K562 (cell line): ENCODE results near the gene NUP62. TPM values are rescaled to one million over a fixed set of nuclear protein-coding genes. Genes with fewer than 3 reads are reported as not detected.

Source experiments
- ATAC-seq: fragments of 200-7000 bp; cut with Tn5 transposase; 3 replicates; pipeline ENCODE4 v1.9.1; 2020; ENCODE audit warnings: moderate library complexity
- BruUV-seq: library from RNA; stranded (reverse); fragments of 400-500 nt; replicated peaks from 2 replicates; lab custom pipeline; 2021; lab: Mats Ljungman, UMichigan
- CTCF ChIA-PET: fragments of 300-600 bp; formaldehyde crosslinking; extraction: SDS; loops from one replicate; lab custom pipeline; 2021; ENCODE audit warnings: low intra/inter-chr PET ratio; lab: Yijun Ruan, JAX
- POLR2A ChIA-PET: fragments of 300-600, 350-650 bp; sonication (Branson Sonifier 250); formaldehyde crosslinking; extraction: SDS; loops from one replicate; lab custom pipeline; 2021; ENCODE audit warnings: antibody characterized with exemption, inconsistent platforms; lab: Yijun Ruan, JAX
- DNase-seq, 4 experiments: peaks; one replicate each; pipeline versions ENCODE4 v3.0.0 to v3.0.0-alpha.2; 2011 to 2018; ENCODE audit warnings: low spot score in 3 of 4, mixed read lengths in 3 of 4; ENCODE audit errors: extremely low read depth in 1 of 4
- FAIRE-seq: peaks from 2 replicates; lab custom pipeline; 2011; peaks lifted over from hg19 to GRCh38; lab: Jason Lieb, UNC
- H2AFZ ChIP-seq: 2 replicates; pipeline ENCODE4 v1.6.0; 2011; ENCODE audit warnings: low read depth, low read length, control low read depth, inconsistent platforms
- H3K27ac ChIP-seq: fragments of 200-600 bp; 3 replicates; pipeline ENCODE4 v1.8.0; 2011; ENCODE audit warnings: low read depth, mild to moderate bottlenecking, control low read depth, inconsistent platforms, low read length, moderate library complexity, mixed read lengths; ENCODE audit errors: extremely low read depth
- H3K27me3 ChIP-seq, 2 experiments: fragments of 300-600 bp in 1 of 2; 2 replicates in 1 of 2; 3 replicates in 1 of 2; pipeline versions ENCODE4 v1.6.0 to v1.8.0; 2011; ENCODE audit warnings: inconsistent platforms in 2 of 2, low read length in 2 of 2, mild to moderate bottlenecking in 1 of 2, mixed read lengths in 1 of 2, moderate library complexity in 1 of 2; ENCODE audit not compliant: control insufficient read depth in 2 of 2, insufficient read depth in 2 of 2
- H3K36me3 ChIP-seq: fragments of 300-600 bp; 3 replicates; pipeline ENCODE4 v1.8.0; 2011; ENCODE audit warnings: mild to moderate bottlenecking, low read length, inconsistent platforms; ENCODE audit not compliant: control insufficient read depth, insufficient read depth
- H3K4me1 ChIP-seq, 2 experiments: fragments of 200-600 bp in 1 of 2; replicated peaks in 1 of 2; 2 replicates in 1 of 2; 3 replicates in 1 of 2; pipeline versions ENCODE4 v1.5.1 to v1.8.0; 2011; ENCODE audit warnings: inconsistent platforms in 2 of 2, low read length in 2 of 2, mild to moderate bottlenecking in 1 of 2, mixed read lengths in 1 of 2, moderate library complexity in 1 of 2; ENCODE audit not compliant: control insufficient read depth in 2 of 2, insufficient read depth in 2 of 2
- H3K4me2 ChIP-seq: 2 replicates; pipeline ENCODE4 v1.6.1; 2011; ENCODE audit warnings: low read length, control low read depth, inconsistent platforms, mixed read lengths; ENCODE audit not compliant: insufficient read depth
- H3K4me3 ChIP-seq: fragments of 200-600 bp; sonication (generic), shearing (Covaris generic); 2 replicates; pipeline ENCODE4 v1.5.1; 2016; ENCODE audit warnings: control low read depth, inconsistent platforms
- H3K79me2 ChIP-seq: fragments of 200-600 bp; 3 replicates; pipeline ENCODE4 v1.8.0; 2011; ENCODE audit warnings: low read length, inconsistent platforms; ENCODE audit not compliant: control insufficient read depth, insufficient read depth
- H3K9ac ChIP-seq, 2 experiments: 2 replicates each; pipeline versions ENCODE4 v1.6.0 to v1.6.1; 2011; ENCODE audit warnings: low read depth in 2 of 2, low read length in 2 of 2, control low read depth in 1 of 2, inconsistent platforms in 1 of 2, mild to moderate bottlenecking in 1 of 2, mixed read lengths in 1 of 2; ENCODE audit not compliant: insufficient read depth in 1 of 2
- H3K9me1 ChIP-seq: one replicate; pipeline ENCODE4 v1.6.0; 2011; ENCODE audit warnings: inconsistent platforms, mild to moderate bottlenecking, low read length, moderate library complexity; ENCODE audit not compliant: control insufficient read depth, insufficient read depth
- H3K9me3 ChIP-seq: replicated peaks from 2 replicates; pipeline ENCODE4 v1.5.1; 2011; ENCODE audit warnings: low read depth, low read length, inconsistent platforms; ENCODE audit not compliant: control insufficient read depth, insufficient read depth
- H4K20me1 ChIP-seq: replicated peaks from 2 replicates; pipeline ENCODE4 v1.6.1; 2011; ENCODE audit warnings: low read length, inconsistent platforms, mixed read lengths; ENCODE audit not compliant: control insufficient read depth, insufficient read depth
- DDX20 ChIP-seq: fragments of 450-650 bp; IDR thresholded peaks from 2 replicates; pipeline ENCODE4 v1.6.1; 2016; ENCODE audit warnings: missing genetic modification characterization, low read depth, mild to moderate bottlenecking, missing compliant biosample characterization, moderate library complexity
- EHMT2 ChIP-seq: fragments of 450-650 bp; IDR thresholded peaks from 2 replicates; pipeline ENCODE4 v1.6.1; 2018; ENCODE audit warnings: antibody characterized with exemption
- ELF1 ChIP-seq: fragments of 200-800 bp; sonication (Bioruptor generic); IDR thresholded peaks from 2 replicates; pipeline ENCODE4 v1.6.1; 2016; ENCODE audit warnings: missing genetic modification characterization, missing compliant biosample characterization
- FOXM1 ChIP-seq, 2 experiments: fragments of 450-650 bp in 1 of 2; sonication (generic) in 1 of 2; formaldehyde crosslinking in 1 of 2; IDR thresholded peaks; 2 replicates each; pipeline versions ENCODE4 v1.6.1 to v1.9.0; 2017 to 2022; ENCODE audit warnings: low read depth in 2 of 2, mild to moderate bottlenecking in 2 of 2, missing genetic modification reagents in 1 of 2, moderate library complexity in 1 of 2
- MTA1 ChIP-seq: fragments of 450-650 bp; IDR thresholded peaks from 2 replicates; pipeline ENCODE4 v1.6.1; 2017; ENCODE audit warnings: borderline replicate concordance
- NELFE ChIP-seq: IDR thresholded peaks from 2 replicates; pipeline ENCODE4 v1.6.1; 2011; ENCODE audit warnings: mild to moderate bottlenecking; ENCODE audit not compliant: insufficient read depth, insufficient read length
- NFE2 ChIP-seq: IDR thresholded peaks from 2 replicates; pipeline ENCODE4 v1.6.1; 2014; ENCODE audit warnings: antibody characterized with exemption, low read depth
- NONO ChIP-seq, 2 experiments: fragments of 200-400 bp in 1 of 2; fragments of 450-650 bp in 1 of 2; formaldehyde crosslinking in 1 of 2; IDR thresholded peaks; 2 replicates each; pipeline ENCODE4 v1.6.1; 2017; ENCODE audit warnings: low read depth in 2 of 2, mild to moderate bottlenecking in 2 of 2, moderate library complexity in 2 of 2, low read length in 1 of 2
- NR2F6 ChIP-seq: fragments of 450-650 bp; formaldehyde crosslinking; IDR thresholded peaks from 2 replicates; pipeline ENCODE4 v1.4.0; 2020; ENCODE audit warnings: mild to moderate bottlenecking
- POLR3G ChIP-seq: IDR thresholded peaks from 2 replicates; pipeline ENCODE4 v1.6.1; 2011; ENCODE audit not compliant: insufficient read length, insufficient replicate concordance; ENCODE audit errors: extremely low read depth
- SIRT6 ChIP-seq: IDR thresholded peaks from one replicate; pipeline ENCODE4 v1.6.1; 2012; ENCODE audit warnings: low read depth, mild to moderate bottlenecking, control low read depth, inconsistent platforms, low read length, moderate library complexity
- STAG1 ChIP-seq: sonication (generic); formaldehyde crosslinking; IDR thresholded peaks from 2 replicates; pipeline ENCODE4 v1.5.0; 2020; ENCODE audit warnings: missing genetic modification reagents, borderline replicate concordance
- TEAD2 ChIP-seq: fragments of 450-650 bp; IDR thresholded peaks from 2 replicates; pipeline ENCODE4 v1.6.1; 2016; ENCODE audit warnings: missing genetic modification characterization, control low read depth, missing compliant biosample characterization
- TFAM ChIP-seq: fragments of 250-450 bp; sonication (Bioruptor Pico); conservative IDR thresholded peaks from 2 replicates; pipeline ENCODE4 v1.5.0; 2021; ENCODE audit warnings: mild to moderate bottlenecking, moderate library complexity
- ZNF354B ChIP-seq: fragments of 250-450 bp; sonication (Bioruptor Pico); IDR thresholded peaks from 2 replicates; pipeline ENCODE4 v1.4.0; 2020
- ZNF644 ChIP-seq: fragments of 200-800 bp; sonication (Bioruptor generic); IDR thresholded peaks from 2 replicates; pipeline ENCODE4 v1.6.1; 2016; ENCODE audit warnings: low read depth, missing genetic modification characterization, missing compliant biosample characterization
- WGBS: fragments of 100-300 bp; shearing (Covaris generic); methylation state at CpG from one replicate; pipeline ENCODE4 v1.1.6; 2016; ENCODE audit warnings: low coverage, mixed read lengths; ENCODE audit not compliant: insufficient coverage; ENCODE audit errors: missing lambda C conversion rate; 5-methylcytosine and 5-hydroxymethylcytosine counted together
- in situ Hi-C: fragments of 300-500 bp; cut with MboI; formaldehyde crosslinking; loops from 4 replicates; pipeline ENCODE4 v1.15.0; 2018; ENCODE audit warnings: inconsistent platforms, mixed read lengths
- intact Hi-C: fragments of 100-400 bp; cut with micrococcal nuclease; formaldehyde crosslinking; loops from 2 replicates; pipeline ENCODE4 v1.14.2; 2022
- polyA plus RNA-seq, 8 experiments: library from polyadenylated mRNA; depleted of rRNA in 4 of 8; stranded (reverse) in 5 of 8; unstranded in 3 of 8; fragments of >200 nt; fragmentation: Nextera tagmentation in 2 of 8; fragmentation: Illumina TruSeq in 1 of 8; extraction: Ambion mirVana in 2 of 8; extraction: Trizol in 1 of 8; gene quantifications; 2 replicates each; pipeline versions ENCODE4 v1.2.1 to v1.2.3, GENCODE V29; 2011 to 2014; ENCODE audit warnings: inconsistent platforms in 1 of 8, missing spikeins in 1 of 8
- total RNA-seq, 7 experiments: library from RNA; depleted of rRNA in 6 of 7; stranded (reverse); fragments of >200 nt in 6 of 7; fragmentation: Illumina TruSeq in 2 of 7; extraction: Trizol in 2 of 7; gene quantifications; 2 replicates each; pipeline versions ENCODE4 v1.2.1 to v1.2.3, GENCODE V29; 2011 to 2021; ENCODE audit warnings: low replicate concordance in 1 of 7
- TF ChIP-seq, protein P1 (sequence below): fragments of 450-650 bp; IDR thresholded peaks from 2 replicates; pipeline ENCODE4 v1.6.1; 2018; ENCODE audit warnings: mild to moderate bottlenecking, low read depth; ENCODE audit not compliant: partially characterized antibody
- TF ChIP-seq, protein P2 (sequence below): sonication (generic); formaldehyde crosslinking; IDR thresholded peaks from 2 replicates; pipeline ENCODE4 v1.8.0; 2022; ENCODE audit warnings: mild to moderate bottlenecking, low read depth, missing genetic modification reagents
- TF ChIP-seq, protein P3 (sequence below): sonication (generic); formaldehyde crosslinking; IDR thresholded peaks from 2 replicates; pipeline ENCODE4 v1.8.1; 2023; ENCODE audit warnings: mild to moderate bottlenecking, missing genetic modification reagents

Gene NUP62
- total and polyA plus RNA-seq, 9 of the 15 experiments (the other 6 are each of a cell fraction or from before 2014, with no cell fraction given): 16.9 to 109 (median 66.0) TPM

DNA sequence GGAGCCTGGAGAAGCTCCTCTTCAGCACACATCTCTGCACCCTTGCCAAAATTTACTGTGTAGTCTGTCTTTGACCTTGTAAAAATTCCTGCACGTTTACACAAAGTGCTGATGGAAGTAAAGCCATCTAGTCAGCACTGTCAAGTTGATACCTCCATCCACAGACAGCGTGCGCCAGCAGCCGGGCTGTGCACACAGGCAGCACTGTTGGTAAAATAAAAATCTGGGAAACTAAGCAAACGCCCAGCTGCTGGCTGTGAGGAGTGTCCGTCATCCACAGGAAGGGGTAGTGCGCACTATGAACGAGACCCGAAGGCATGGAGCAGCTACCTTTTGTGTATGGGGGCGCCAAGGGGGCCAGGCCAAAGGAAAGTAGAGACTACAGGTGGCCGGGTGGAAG, 49.0 kb upstream of the NUP62 start:
- peaks cover 2% of the 10 kb centered on the region; the same call in 1 of the 3 replicates for H3K36me3 ChIP-seq
- intact Hi-C loops: no loop called here
- ATAC-seq: no peak
- ChIA-PET CTCF (no interaction called here), POLR2A (interaction anchor here (0.6 to 1.4 kb wide), 5 partner anchors 9 to 35 kb away, joined by 3 to 5 read pairs (median 3); no protein-coding TSS in a partner anchor)
- H4K20me1 ChIP-seq: no peaks in the 10 kb centered on the region; the same call in 1 of the 2 replicates
- TF ChIP-seq TFAM (CRISPR knock-in tag) (no peak), NR2F6 (CRISPR knock-in tag) (no peak), ELF1 (tag) (no peak), STAG1 (no peak), TEAD2 (tag) (no peak), ZNF644 (tag) (no peak), FOXM1 (IDR thresholded peaks at IDR 0.05; ENCODE audit: low read depth) (no peak), FOXM1 (CRISPR knock-in tag; IDR thresholded peaks at IDR 0.05; ENCODE audit: low read depth) (no peak), POLR3G (no peak), SIRT6 (no peak), MTA1 (no peak), ZNF354B (CRISPR knock-in tag) (no peak), DDX20 (tag) (no peak), NFE2 (no peak), NONO (IDR thresholded peaks at IDR 0.05; ENCODE audit: low read depth in 2 of 2, low read length in 1 of 2) (no peak), NELFE (no peak), EHMT2 (no peak)
- TF ChIP-seq, protein P1, sequence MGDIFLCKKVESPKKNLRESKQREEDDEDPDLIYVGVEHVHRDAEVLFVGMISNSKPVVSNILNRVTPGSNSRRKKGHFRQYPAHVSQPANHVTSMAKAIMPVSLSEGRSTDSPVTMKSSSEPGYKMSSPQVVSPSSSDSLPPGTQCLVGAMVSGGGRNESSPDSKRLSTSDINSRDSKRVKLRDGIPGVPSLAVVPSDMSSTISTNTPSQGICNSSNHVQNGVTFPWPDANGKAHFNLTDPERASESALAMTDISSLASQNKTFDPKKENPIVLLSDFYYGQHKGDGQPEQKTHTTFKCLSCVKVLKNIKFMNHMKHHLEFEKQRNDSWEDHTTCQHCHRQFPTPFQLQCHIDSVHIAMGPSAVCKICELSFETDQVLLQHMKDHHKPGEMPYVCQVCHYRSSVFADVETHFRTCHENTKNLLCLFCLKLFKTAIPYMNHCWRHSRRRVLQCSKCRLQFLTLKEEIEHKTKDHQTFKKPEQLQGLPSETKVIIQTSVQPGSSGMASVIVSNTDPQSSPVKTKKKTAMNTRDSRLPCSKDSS: no peak
- TF ChIP-seq, protein P2, sequence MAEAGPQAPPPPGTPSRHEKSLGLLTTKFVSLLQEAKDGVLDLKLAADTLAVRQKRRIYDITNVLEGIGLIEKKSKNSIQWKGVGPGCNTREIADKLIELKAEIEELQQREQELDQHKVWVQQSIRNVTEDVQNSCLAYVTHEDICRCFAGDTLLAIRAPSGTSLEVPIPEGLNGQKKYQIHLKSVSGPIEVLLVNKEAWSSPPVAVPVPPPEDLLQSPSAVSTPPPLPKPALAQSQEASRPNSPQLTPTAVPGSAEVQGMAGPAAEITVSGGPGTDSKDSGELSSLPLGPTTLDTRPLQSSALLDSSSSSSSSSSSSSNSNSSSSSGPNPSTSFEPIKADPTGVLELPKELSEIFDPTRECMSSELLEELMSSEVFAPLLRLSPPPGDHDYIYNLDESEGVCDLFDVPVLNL (CRISPR knock-in tag): no peak
- TF ChIP-seq, protein P3, sequence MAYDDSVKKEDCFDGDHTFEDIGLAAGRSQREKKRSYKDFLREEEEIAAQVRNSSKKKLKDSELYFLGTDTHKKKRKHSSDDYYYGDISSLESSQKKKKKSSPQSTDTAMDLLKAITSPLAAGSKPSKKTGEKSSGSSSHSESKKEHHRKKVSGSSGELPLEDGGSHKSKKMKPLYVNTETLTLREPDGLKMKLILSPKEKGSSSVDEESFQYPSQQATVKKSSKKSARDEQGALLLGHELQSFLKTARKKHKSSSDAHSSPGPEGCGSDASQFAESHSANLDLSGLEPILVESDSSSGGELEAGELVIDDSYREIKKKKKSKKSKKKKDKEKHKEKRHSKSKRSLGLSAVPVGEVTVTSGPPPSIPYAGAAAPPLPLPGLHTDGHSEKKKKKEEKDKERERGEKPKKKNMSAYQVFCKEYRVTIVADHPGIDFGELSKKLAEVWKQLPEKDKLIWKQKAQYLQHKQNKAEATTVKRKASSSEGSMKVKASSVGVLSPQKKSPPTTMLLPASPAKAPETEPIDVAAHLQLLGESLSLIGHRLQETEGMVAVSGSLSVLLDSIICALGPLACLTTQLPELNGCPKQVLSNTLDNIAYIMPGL (CRISPR knock-in tag): no peak
- BruUV-seq: no TSS peak
- no peaks in the 10 kb centered on the region for H3K9me3 ChIP-seq
- in situ Hi-C loops: loop anchor here (5.0 kb wide), 1 partner anchor 41 kb away; no protein-coding TSS in a partner anchor
- 0 out of 4 replicates have a peak overlapping the region, but pooled peaks of 1 of the 2 experiments have one; percentile 52 for H3K9ac ChIP-seq
- H3K4me3 ChIP-seq: no peak overlapping the region
- no peak for FAIRE-seq
- no peak for DNase-seq
- H3K27ac ChIP-seq: no peak overlapping the region
- no peak overlapping the region for H2AFZ ChIP-seq
- no peaks in the 10 kb centered on the region for H3K79me2 ChIP-seq
- no peaks in the 10 kb centered on the region for H3K27me3 ChIP-seq
- peaks cover 13 to 30% of the 10 kb centered on the region in 2 experiments; a peak in 4 of 5 replicates for H3K4me1 ChIP-seq
- peaks cover 5% of the 10 kb centered on the region for H3K9me1 ChIP-seq
- no peak overlapping the region for H3K4me2 ChIP-seq
- 77% methylated on average over 9 of the region's 11 CpGs for WGBS
